ENCODE data around the gene BST1. TPM values are rescaled to one million over a fixed set of nuclear protein-coding genes. Genes with fewer than 3 reads are reported as not detected.
"Not testable (repeated sequence)": the region's sequence is repeated elsewhere in the genome, so short reads cannot be mapped to it uniquely, and the experiment has no call there.

Gene BST1
- total and polyA plus RNA-seq, 9 donors: 4.0 to 7.9 (median 4.9) TPM

- no peak overlapping the region for H3K27ac ChIP-seq (ENCODE audit: low read length)
- no peaks in the 10 kb centered on the region for H3K36me3 ChIP-seq (ENCODE audit: control insufficient read depth, insufficient read depth, low read length)
- no peak overlapping the region for H3K4me3 ChIP-seq (ENCODE audit: low read length)
- peaks cover 7% of the 10 kb centered on the region for H3K4me1 ChIP-seq (ENCODE audit: control insufficient read depth, insufficient read depth, low read length)
- 81% methylated on average over 6 of the region's 7 CpGs for WGBS (ENCODE audit: insufficient coverage)
- no peaks in the 10 kb centered on the region for H3K27me3 ChIP-seq (ENCODE audit: control insufficient read depth, insufficient read depth, low read length)
- no peaks in the 10 kb centered on the region for H3K9me3 ChIP-seq (replicated peaks; ENCODE audit: control insufficient read depth, low read depth, low read length)
- DNase-seq: no peak
Measured at GRCh38 chr4:15718959-15719358, 16.1 kb downstream of the BST1 start.

GRCh38 chr4:15719506-15719905, 16.6 kb downstream of the BST1 start:
- peaks cover 7% of the 10 kb centered on the region for H3K4me1 ChIP-seq (ENCODE audit: control insufficient read depth, insufficient read depth, low read length)
- no peaks in the 10 kb centered on the region for H3K27me3 ChIP-seq (ENCODE audit: control insufficient read depth, insufficient read depth, low read length)
- H3K4me3 ChIP-seq (ENCODE audit: low read length): no peak overlapping the region
- 67% methylated on average over 4 of the region's 4 CpGs for WGBS (ENCODE audit: insufficient coverage)
- peak; percentile 19 for DNase-seq
- H3K9me3 ChIP-seq (replicated peaks; ENCODE audit: control insufficient read depth, low read depth, low read length): no peaks in the 10 kb centered on the region
- H3K36me3 ChIP-seq (ENCODE audit: control insufficient read depth, insufficient read depth, low read length): no peaks in the 10 kb centered on the region
- no peak overlapping the region for H3K27ac ChIP-seq (ENCODE audit: low read length)

- Histone ChIP-seq H3K9me3 (replicated peaks; ENCODE audit: control insufficient read depth, low read depth, low read length) (no peaks in the 10 kb centered on the region), H3K4me3 (ENCODE audit: low read length) (no peak overlapping the region), H3K27me3 (ENCODE audit: control insufficient read depth, insufficient read depth, low read length) (no peaks in the 10 kb centered on the region), H3K4me1 (ENCODE audit: control insufficient read depth, insufficient read depth, low read length) (peaks cover 5% of the 10 kb centered on the region), H3K36me3 (ENCODE audit: control insufficient read depth, insufficient read depth, low read length) (no peaks in the 10 kb centered on the region), H3K27ac (ENCODE audit: low read length) (no peak overlapping the region)
- DNase-seq: no peak
- WGBS (ENCODE audit: insufficient coverage): no CpG with 5 or more reads among the region's 2 CpGs
Measured at GRCh38 chr4:15720851-15721250, 18.0 kb downstream of the BST1 start.

GRCh38 chr4:15725608-15726007, 22.7 kb downstream of the BST1 start:
- Histone ChIP-seq H3K4me3 (ENCODE audit: low read length) (no peak overlapping the region), H3K4me1 (ENCODE audit: control insufficient read depth, insufficient read depth, low read length) (no peaks in the 10 kb centered on the region), H3K27ac (ENCODE audit: low read length) (no peak overlapping the region), H3K36me3 (ENCODE audit: control insufficient read depth, insufficient read depth, low read length) (no peaks in the 10 kb centered on the region), H3K27me3 (ENCODE audit: control insufficient read depth, insufficient read depth, low read length) (no peaks in the 10 kb centered on the region), H3K9me3 (replicated peaks; ENCODE audit: control insufficient read depth, low read depth, low read length) (no peaks in the 10 kb centered on the region)
- 60% methylated on average over 3 of the region's 4 CpGs for WGBS (ENCODE audit: insufficient coverage)
- no peak for DNase-seq

- H3K27ac ChIP-seq (ENCODE audit: low read length): no peak overlapping the region
- peak; percentile 57 for DNase-seq
Measured at GRCh38 chr4:15729910-15730533, 27.2 kb downstream of the BST1 start.

GRCh38 chr4:15733061-15733460, 30.2 kb downstream of the BST1 start:
- H3K36me3 ChIP-seq (ENCODE audit: control insufficient read depth, insufficient read depth, low read length); H3K9me3 ChIP-seq (replicated peaks; ENCODE audit: control insufficient read depth, low read depth, low read length); H3K27ac ChIP-seq (ENCODE audit: low read length); H3K27me3 ChIP-seq (ENCODE audit: control insufficient read depth, insufficient read depth, low read length); H3K4me3 ChIP-seq (ENCODE audit: low read length); H3K4me1 ChIP-seq (ENCODE audit: control insufficient read depth, insufficient read depth, low read length); DNase-seq: not testable (repeated sequence)
- 50% methylated on average over 2 of the region's 5 CpGs for WGBS (ENCODE audit: insufficient coverage)

More at GRCh38 chr4:15729910-15730533, 27.2 kb downstream of the BST1 start:
- Histone ChIP-seq H3K36me3 (ENCODE audit: control insufficient read depth, insufficient read depth, low read length) (no peaks in the 10 kb centered on the region), H3K4me1 (ENCODE audit: control insufficient read depth, insufficient read depth, low read length) (no peaks in the 10 kb centered on the region), H3K27me3 (ENCODE audit: control insufficient read depth, insufficient read depth, low read length) (no peaks in the 10 kb centered on the region), H3K9me3 (replicated peaks; ENCODE audit: control insufficient read depth, low read depth, low read length) (no peaks in the 10 kb centered on the region), H3K4me3 (ENCODE audit: low read length) (no peak overlapping the region)
- 14% methylated on average over 2 of the region's 3 CpGs for WGBS (ENCODE audit: insufficient coverage)

- Histone ChIP-seq H3K4me3 (ENCODE audit: low read length) (no peak overlapping the region), H3K4me1 (ENCODE audit: control insufficient read depth, insufficient read depth, low read length) (no peaks in the 10 kb centered on the region), H3K27ac (ENCODE audit: low read length) (no peak overlapping the region), H3K36me3 (ENCODE audit: control insufficient read depth, insufficient read depth, low read length) (no peaks in the 10 kb centered on the region), H3K27me3 (ENCODE audit: control insufficient read depth, insufficient read depth, low read length) (no peaks in the 10 kb centered on the region), H3K9me3 (replicated peaks; ENCODE audit: control insufficient read depth, low read depth, low read length) (no peaks in the 10 kb centered on the region)
- DNase-seq: no peak
- 6% methylated on average over 2 of the region's 6 CpGs for WGBS (ENCODE audit: insufficient coverage)
Measured at GRCh38 chr4:15735536-15735935, 32.7 kb downstream of the BST1 start.

GRCh38 chr4:15736514-15737050, 33.7 kb downstream of the BST1 start:
- Histone ChIP-seq H3K4me3 (ENCODE audit: low read length) (no peak overlapping the region), H3K36me3 (ENCODE audit: control insufficient read depth, insufficient read depth, low read length) (no peaks in the 10 kb centered on the region), H3K9me3 (replicated peaks; ENCODE audit: control insufficient read depth, low read depth, low read length) (peaks cover 2% of the 10 kb centered on the region), H3K27ac (ENCODE audit: low read length) (no peak overlapping the region), H3K27me3 (ENCODE audit: control insufficient read depth, insufficient read depth, low read length) (no peaks in the 10 kb centered on the region), H3K4me1 (ENCODE audit: control insufficient read depth, insufficient read depth, low read length) (no peaks in the 10 kb centered on the region)
- WGBS (ENCODE audit: insufficient coverage): 72% methylated on average over 2 of the region's 4 CpGs
- no peak for DNase-seq

- H3K4me3 ChIP-seq (ENCODE audit: low read length): no peak overlapping the region
- H3K27me3 ChIP-seq (ENCODE audit: control insufficient read depth, insufficient read depth, low read length): no peaks in the 10 kb centered on the region
- H3K36me3 ChIP-seq (ENCODE audit: control insufficient read depth, insufficient read depth, low read length): no peaks in the 10 kb centered on the region
- H3K27ac ChIP-seq (ENCODE audit: low read length): no peak overlapping the region
- H3K9me3 ChIP-seq (replicated peaks; ENCODE audit: control insufficient read depth, low read depth, low read length): peaks cover 6% of the 10 kb centered on the region
- WGBS (ENCODE audit: insufficient coverage): 72% methylated on average over 2 of the region's 3 CpGs
- no peaks in the 10 kb centered on the region for H3K4me1 ChIP-seq (ENCODE audit: control insufficient read depth, insufficient read depth, low read length)
- no peak for DNase-seq
Measured at GRCh38 chr4:15737255-15737654, 34.4 kb downstream of the BST1 start.

- Histone ChIP-seq H3K9me3 (replicated peaks; ENCODE audit: control insufficient read depth, low read depth, low read length) (peaks cover 7% of the 10 kb centered on the region), H3K36me3 (ENCODE audit: control insufficient read depth, insufficient read depth, low read length) (no peaks in the 10 kb centered on the region), H3K27ac (ENCODE audit: low read length) (no peak overlapping the region), H3K4me1 (ENCODE audit: control insufficient read depth, insufficient read depth, low read length) (no peaks in the 10 kb centered on the region), H3K27me3 (ENCODE audit: control insufficient read depth, insufficient read depth, low read length) (no peaks in the 10 kb centered on the region), H3K4me3 (ENCODE audit: low read length) (no peak overlapping the region)
- DNase-seq: no peak
- WGBS (ENCODE audit: insufficient coverage): no CpG with 5 or more reads among the region's 1 CpG
Measured at GRCh38 chr4:15738877-15739276, 36.0 kb downstream of the BST1 start.
